GM11168 (cell line): ENCODE measurements around the gene SEZ6.

Experiments used
- in situ Hi-C: fragments of 300-500 bp; cut with MboI; formaldehyde crosslinking; loops from one replicate; pipeline ENCODE4 v1.12.0; 2022; ENCODE audit warnings: low sequenced_read_pairs; ENCODE audit not compliant: unreplicated experiment

SEZ6 gene, protein sequence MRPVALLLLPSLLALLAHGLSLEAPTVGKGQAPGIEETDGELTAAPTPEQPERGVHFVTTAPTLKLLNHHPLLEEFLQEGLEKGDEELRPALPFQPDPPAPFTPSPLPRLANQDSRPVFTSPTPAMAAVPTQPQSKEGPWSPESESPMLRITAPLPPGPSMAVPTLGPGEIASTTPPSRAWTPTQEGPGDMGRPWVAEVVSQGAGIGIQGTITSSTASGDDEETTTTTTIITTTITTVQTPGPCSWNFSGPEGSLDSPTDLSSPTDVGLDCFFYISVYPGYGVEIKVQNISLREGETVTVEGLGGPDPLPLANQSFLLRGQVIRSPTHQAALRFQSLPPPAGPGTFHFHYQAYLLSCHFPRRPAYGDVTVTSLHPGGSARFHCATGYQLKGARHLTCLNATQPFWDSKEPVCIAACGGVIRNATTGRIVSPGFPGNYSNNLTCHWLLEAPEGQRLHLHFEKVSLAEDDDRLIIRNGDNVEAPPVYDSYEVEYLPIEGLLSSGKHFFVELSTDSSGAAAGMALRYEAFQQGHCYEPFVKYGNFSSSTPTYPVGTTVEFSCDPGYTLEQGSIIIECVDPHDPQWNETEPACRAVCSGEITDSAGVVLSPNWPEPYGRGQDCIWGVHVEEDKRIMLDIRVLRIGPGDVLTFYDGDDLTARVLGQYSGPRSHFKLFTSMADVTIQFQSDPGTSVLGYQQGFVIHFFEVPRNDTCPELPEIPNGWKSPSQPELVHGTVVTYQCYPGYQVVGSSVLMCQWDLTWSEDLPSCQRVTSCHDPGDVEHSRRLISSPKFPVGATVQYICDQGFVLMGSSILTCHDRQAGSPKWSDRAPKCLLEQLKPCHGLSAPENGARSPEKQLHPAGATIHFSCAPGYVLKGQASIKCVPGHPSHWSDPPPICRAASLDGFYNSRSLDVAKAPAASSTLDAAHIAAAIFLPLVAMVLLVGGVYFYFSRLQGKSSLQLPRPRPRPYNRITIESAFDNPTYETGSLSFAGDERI

GRCh38 chr17:29005936-29006511 lies at the start of gene SEZ6:
Gene SEZ6, minus strand, starts transcription at chr17:29006033. Its CDS starts 164 bp downstream, at chr17:29005869.
- in situ Hi-C loops = no loop called here

- in situ Hi-C loops = no loop called here
Observed at GRCh38 chr17:29054835-29055234, 49.0 kb upstream of the SEZ6 start.

GRCh38 chr17:29051731-29052130 lies 45.9 kb upstream of the SEZ6 start:
- in situ Hi-C loops = no loop called here

GRCh38 chr17:29051194-29051593 lies 45.4 kb upstream of the SEZ6 start:
- in situ Hi-C loops = no loop called here

- in situ Hi-C loops = no loop called here
Observed at GRCh38 chr17:29050176-29050575, 44.3 kb upstream of the SEZ6 start.

DNA sequence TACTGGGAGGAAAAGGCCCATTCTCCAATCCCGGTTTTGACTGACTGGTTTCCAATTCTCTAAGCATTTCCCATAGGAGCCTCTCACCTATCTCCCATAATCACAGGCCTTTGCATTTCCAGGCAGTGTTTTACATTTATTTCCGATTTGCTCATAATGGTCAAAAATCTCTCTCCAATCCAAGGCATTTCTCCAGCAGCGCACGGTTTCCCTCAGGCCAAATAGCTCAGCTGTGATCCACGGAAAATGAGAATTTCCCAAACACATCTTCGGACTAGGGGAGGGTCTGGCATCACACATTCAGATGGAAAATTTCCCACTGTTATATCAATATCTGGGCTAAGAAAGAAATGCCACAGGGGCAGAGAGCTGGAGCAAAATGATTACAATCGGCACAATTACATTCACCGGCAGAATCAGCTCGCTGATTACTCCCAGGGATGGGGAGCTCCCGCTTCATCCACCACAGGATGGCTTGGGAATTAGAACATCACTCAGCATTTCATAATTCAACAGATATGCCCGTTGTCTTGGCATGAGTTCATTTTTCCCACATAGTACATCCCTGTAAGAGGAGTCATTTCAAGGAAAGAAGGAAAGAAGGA lies 43.8 kb upstream of the SEZ6 start:
- in situ Hi-C loops = no loop called here

GRCh38 chr17:29048440-29049368 lies 42.9 kb upstream of the SEZ6 start:
- in situ Hi-C loops = no loop called here

GRCh38 chr17:29046473-29046839 lies 40.6 kb upstream of the SEZ6 start:
- in situ Hi-C loops = no loop called here

GRCh38 chr17:29045734-29046472 lies 40.1 kb upstream of the SEZ6 start:
- in situ Hi-C loops = no loop called here

DNA sequence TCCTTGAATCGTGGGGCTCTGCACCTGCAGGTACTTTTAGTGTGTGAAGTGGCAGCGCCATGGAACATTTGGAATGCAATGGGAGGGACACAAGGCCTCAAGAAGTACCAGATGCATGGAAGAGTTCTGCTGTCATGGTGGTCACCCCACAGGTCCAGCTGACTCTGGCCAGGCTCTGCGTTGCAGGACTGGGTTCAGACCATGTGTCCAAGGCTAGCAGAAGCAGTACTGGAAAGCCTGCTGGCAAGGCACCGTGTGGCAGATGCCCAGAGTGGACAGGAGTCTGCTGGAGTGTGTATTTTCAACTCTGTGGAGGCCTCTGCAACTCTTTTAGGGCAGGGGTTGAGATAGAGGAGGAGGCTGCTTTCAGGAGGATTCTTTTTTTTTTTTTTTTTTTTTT lies 39.2 kb upstream of the SEZ6 start:
- in situ Hi-C loops = no loop called here

- in situ Hi-C loops = no loop called here
Observed at GRCh38 chr17:29043539-29044145, 37.8 kb upstream of the SEZ6 start.

- in situ Hi-C loops = no loop called here
Observed at GRCh38 chr17:29042679-29043538, 37.1 kb upstream of the SEZ6 start, which contains the start of gene PIPOX. Gene PIPOX, plus strand, starts transcription at chr17:29043141. Its CDS starts 85 bp downstream, at chr17:29043226.

GRCh38 chr17:29042026-29042678 lies 36.3 kb upstream of the SEZ6 start:
- in situ Hi-C loops = no loop called here

DNA sequence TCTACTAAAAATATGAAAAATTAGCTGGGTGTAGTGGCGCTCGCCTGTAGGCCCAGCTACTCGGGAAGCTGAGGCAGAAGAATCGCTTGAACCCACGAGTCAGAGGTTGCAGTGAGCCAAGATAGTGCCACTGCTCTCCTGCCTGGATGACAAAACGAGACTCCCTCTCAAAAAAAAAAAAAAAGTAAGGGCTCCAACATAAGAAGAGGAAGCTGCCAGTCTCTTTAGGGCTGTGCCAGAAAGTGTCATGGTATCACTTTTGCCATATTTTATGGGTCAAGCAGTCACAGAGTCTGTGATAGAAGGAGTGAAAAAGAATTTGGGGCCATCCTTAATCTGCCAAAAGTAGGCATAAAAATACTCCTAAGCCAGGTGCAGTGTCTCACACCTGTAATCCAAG lies 35.7 kb upstream of the SEZ6 start:
- in situ Hi-C loops = no loop called here

DNA sequence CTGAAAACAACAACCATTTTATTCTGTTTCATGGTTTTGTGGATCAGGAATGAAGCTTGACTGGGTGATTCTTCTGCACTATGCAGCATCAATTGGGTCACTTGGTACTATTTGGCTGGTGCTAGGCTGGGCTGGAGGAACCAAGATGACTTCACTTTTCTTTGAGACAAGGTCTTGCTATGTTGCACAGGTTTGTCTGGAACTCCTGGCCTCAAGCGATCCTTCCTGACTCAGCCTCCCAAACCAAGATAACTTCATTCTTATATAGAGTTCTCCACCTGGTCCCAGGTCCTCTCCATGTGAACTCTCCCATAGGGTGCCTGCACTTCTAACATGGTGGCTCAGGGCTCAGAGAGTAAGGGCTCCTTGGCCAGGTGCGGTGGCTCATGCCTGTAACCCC lies 35.3 kb upstream of the SEZ6 start:
- in situ Hi-C loops = no loop called here

DNA sequence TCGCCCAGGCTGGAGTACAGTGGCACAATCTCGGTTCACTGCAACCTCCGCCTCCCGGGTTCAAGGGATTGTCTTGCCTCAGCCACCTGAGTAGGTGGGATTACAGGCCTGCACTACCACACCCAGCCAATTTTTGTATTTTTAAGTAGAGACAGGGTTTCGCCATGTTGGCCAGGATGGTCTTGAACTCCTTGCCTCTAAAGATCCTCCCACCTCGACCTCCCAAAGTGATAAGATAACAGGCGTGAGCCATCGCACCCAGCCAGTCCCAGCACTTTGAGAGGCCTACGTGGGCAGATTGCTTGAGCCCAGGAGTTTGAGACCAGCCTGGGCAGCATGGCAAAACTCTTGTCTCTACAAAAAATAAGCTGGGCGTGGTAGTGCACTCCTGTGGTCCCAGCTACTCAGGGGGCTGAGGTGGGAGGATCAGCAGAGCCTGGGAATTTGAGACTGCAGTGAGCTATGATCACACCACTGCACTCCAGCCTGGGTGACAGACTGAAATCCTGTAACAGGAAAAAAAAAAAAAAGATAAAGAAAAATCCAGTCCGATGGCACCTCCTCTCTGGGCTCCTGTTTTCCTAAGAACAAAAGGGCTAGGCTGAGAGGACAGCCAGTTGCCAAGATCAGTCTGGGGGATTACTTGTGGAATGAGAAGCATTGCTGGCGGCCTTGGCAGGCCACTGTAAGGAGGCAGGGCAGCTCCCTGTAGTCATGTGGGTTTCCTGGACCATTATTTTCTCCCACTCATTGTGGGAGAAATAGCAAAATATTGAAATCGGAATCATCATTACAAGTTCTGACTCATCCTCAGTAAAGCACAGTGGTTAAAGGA lies 34.1 kb upstream of the SEZ6 start:
- in situ Hi-C loops = no loop called here
